Measurements from ENCODE around the gene RB1.

The RB1 gene

GRCh38 chr13:48511621-48512230 is 208.2 kb downstream of the RB1 start:
- Histone ChIP-seq H3K9ac (ENCODE audit: low read length) (no peak overlapping the region), H3K9me3 (ENCODE audit: low read length) (no peaks in the 10 kb centered on the region), H3K36me3 (ENCODE audit: insufficient read depth, low read length) (peaks cover 18% of the 10 kb centered on the region; the same call in 1 of the 2 replicates), H2AFZ (ENCODE audit: low read length) (no peak overlapping the region), H3K4me2 (ENCODE audit: low read length) (no peak overlapping the region), H3K9me2 (ENCODE audit: low read depth, low read length) (no peaks in the 10 kb centered on the region), H3K27me3 (ENCODE audit: insufficient read depth, low read length) (no peaks in the 10 kb centered on the region), H3K27ac (ENCODE audit: low read depth, low read length, poor library complexity, severe bottlenecking) (no peak overlapping the region), H3K4me3 (ENCODE audit: low read depth, low read length, poor library complexity, severe bottlenecking) (no peak overlapping the region), H4K20me1 (ENCODE audit: insufficient read depth, low read length) (no peaks in the 10 kb centered on the region), H3K4me1 (ENCODE audit: insufficient read depth, low read length, severe bottlenecking) (peaks cover 3% of the 10 kb centered on the region), H3F3A (ENCODE audit: insufficient read depth, low read length) (no peaks in the 10 kb centered on the region), H3K79me2 (ENCODE audit: insufficient read depth, low read length) (no peaks in the 10 kb centered on the region)
- TF ChIP-seq, protein P1, sequence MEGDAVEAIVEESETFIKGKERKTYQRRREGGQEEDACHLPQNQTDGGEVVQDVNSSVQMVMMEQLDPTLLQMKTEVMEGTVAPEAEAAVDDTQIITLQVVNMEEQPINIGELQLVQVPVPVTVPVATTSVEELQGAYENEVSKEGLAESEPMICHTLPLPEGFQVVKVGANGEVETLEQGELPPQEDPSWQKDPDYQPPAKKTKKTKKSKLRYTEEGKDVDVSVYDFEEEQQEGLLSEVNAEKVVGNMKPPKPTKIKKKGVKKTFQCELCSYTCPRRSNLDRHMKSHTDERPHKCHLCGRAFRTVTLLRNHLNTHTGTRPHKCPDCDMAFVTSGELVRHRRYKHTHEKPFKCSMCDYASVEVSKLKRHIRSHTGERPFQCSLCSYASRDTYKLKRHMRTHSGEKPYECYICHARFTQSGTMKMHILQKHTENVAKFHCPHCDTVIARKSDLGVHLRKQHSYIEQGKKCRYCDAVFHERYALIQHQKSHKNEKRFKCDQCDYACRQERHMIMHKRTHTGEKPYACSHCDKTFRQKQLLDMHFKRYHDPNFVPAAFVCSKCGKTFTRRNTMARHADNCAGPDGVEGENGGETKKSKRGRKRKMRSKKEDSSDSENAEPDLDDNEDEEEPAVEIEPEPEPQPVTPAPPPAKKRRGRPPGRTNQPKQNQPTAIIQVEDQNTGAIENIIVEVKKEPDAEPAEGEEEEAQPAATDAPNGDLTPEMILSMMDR (IDR thresholded peaks at IDR 0.05; ENCODE audit: low read length) = no peak
- TF ChIP-seq EZH2 (IDR thresholded peaks at IDR 0.05; ENCODE audit: borderline replicate concordance, low read length) = no peak

GRCh38 chr13:48514793-48515192 is 211.2 kb downstream of the RB1 start:
- Histone ChIP-seq H3K9ac (ENCODE audit: low read length) (no peak overlapping the region), H3K4me3 (ENCODE audit: low read depth, low read length, poor library complexity, severe bottlenecking) (no peak overlapping the region), H3K79me2 (ENCODE audit: insufficient read depth, low read length) (no peaks in the 10 kb centered on the region), H3K9me2 (ENCODE audit: low read depth, low read length) (no peaks in the 10 kb centered on the region), H4K20me1 (ENCODE audit: insufficient read depth, low read length) (no peaks in the 10 kb centered on the region), H3K4me2 (ENCODE audit: low read length) (no peak overlapping the region), H3K27ac (ENCODE audit: low read depth, low read length, poor library complexity, severe bottlenecking) (no peak overlapping the region), H3K4me1 (ENCODE audit: insufficient read depth, low read length, severe bottlenecking) (no peaks in the 10 kb centered on the region), H3K9me3 (ENCODE audit: low read length) (no peaks in the 10 kb centered on the region), H3K27me3 (ENCODE audit: insufficient read depth, low read length) (no peaks in the 10 kb centered on the region), H3F3A (ENCODE audit: insufficient read depth, low read length) (no peaks in the 10 kb centered on the region), H3K36me3 (ENCODE audit: insufficient read depth, low read length) (peaks cover 25% of the 10 kb centered on the region; the same call in 1 of the 2 replicates), H2AFZ (ENCODE audit: low read length) (no peak overlapping the region)
- TF ChIP-seq EZH2 (IDR thresholded peaks at IDR 0.05; ENCODE audit: borderline replicate concordance, low read length) = no peak
- TF ChIP-seq, protein P1 (IDR thresholded peaks at IDR 0.05; ENCODE audit: low read length) = no peak

- no peaks in the 10 kb centered on the region for H3F3A ChIP-seq (ENCODE audit: insufficient read depth, low read length)
- no peak overlapping the region for H3K4me3 ChIP-seq (ENCODE audit: low read depth, low read length, poor library complexity, severe bottlenecking)
- H4K20me1 ChIP-seq (ENCODE audit: insufficient read depth, low read length) = no peaks in the 10 kb centered on the region
- no peaks in the 10 kb centered on the region for H3K79me2 ChIP-seq (ENCODE audit: insufficient read depth, low read length)
- no peak overlapping the region for H3K27ac ChIP-seq (ENCODE audit: low read depth, low read length, poor library complexity, severe bottlenecking)
- H3K9ac ChIP-seq (ENCODE audit: low read length) = no peak overlapping the region
- H3K27me3 ChIP-seq (ENCODE audit: insufficient read depth, low read length) = no peaks in the 10 kb centered on the region
- H3K36me3 ChIP-seq (ENCODE audit: insufficient read depth, low read length) = peaks cover 25% of the 10 kb centered on the region; the same call in 1 of the 2 replicates
- no peak overlapping the region for H3K4me2 ChIP-seq (ENCODE audit: low read length)
- H2AFZ ChIP-seq (ENCODE audit: low read length) = no peak overlapping the region
- no peaks in the 10 kb centered on the region for H3K4me1 ChIP-seq (ENCODE audit: insufficient read depth, low read length, severe bottlenecking)
- H3K9me2 ChIP-seq (ENCODE audit: low read depth, low read length) = no peaks in the 10 kb centered on the region
- no peak for TF ChIP-seq EZH2 (IDR thresholded peaks at IDR 0.05; ENCODE audit: borderline replicate concordance, low read length)
- H3K9me3 ChIP-seq (ENCODE audit: low read length) = no peaks in the 10 kb centered on the region
Measured at GRCh38 chr13:48515732-48516131, 212.2 kb downstream of the RB1 start.

DNA sequence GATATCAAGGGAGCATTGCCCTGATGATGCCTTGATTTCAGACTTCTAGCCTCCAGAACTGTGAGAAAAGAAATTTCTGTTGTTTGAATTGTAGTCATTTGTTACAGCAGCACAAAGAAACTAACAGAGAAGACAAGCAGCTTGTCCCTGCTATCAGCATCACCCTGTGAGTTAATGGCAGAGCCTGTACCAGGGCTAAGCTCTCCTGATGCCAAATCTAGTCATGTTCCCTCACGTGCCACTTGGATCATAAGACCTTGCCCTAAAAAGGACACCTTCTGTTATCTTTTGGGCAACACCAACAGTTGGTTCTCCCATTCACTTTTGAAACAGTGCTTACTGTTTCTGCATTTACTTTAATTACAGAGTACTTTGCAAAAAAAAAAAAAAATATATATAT is 214.5 kb downstream of the RB1 start:
- no peaks in the 10 kb centered on the region for H3K9me3 ChIP-seq (ENCODE audit: low read length)

More for the DNA sequence above, 214.5 kb downstream of the RB1 start:
- Histone ChIP-seq H3K36me3 (ENCODE audit: insufficient read depth, low read length) (peaks cover 25% of the 10 kb centered on the region; the same call in 1 of the 2 replicates), H4K20me1 (ENCODE audit: insufficient read depth, low read length) (no peaks in the 10 kb centered on the region), H3K4me3 (ENCODE audit: low read depth, low read length, poor library complexity, severe bottlenecking) (no peak overlapping the region), H3K4me2 (ENCODE audit: low read length) (no peak overlapping the region), H3K9ac (ENCODE audit: low read length) (no peak overlapping the region), H3K9me2 (ENCODE audit: low read depth, low read length) (no peaks in the 10 kb centered on the region), H3K79me2 (ENCODE audit: insufficient read depth, low read length) (no peaks in the 10 kb centered on the region), H3F3A (ENCODE audit: insufficient read depth, low read length) (no peaks in the 10 kb centered on the region), H2AFZ (ENCODE audit: low read length) (no peak overlapping the region), H3K4me1 (ENCODE audit: insufficient read depth, low read length, severe bottlenecking) (no peaks in the 10 kb centered on the region), H3K27me3 (ENCODE audit: insufficient read depth, low read length) (no peaks in the 10 kb centered on the region), H3K27ac (ENCODE audit: low read depth, low read length, poor library complexity, severe bottlenecking) (no peak overlapping the region)
- TF ChIP-seq, protein P1 (IDR thresholded peaks at IDR 0.05; ENCODE audit: low read length) = no peak
- no peak for TF ChIP-seq EZH2 (IDR thresholded peaks at IDR 0.05; ENCODE audit: borderline replicate concordance, low read length)
